K562 (cell line): ENCODE data around the gene SMIM35. TPM values are rescaled to one million over a fixed set of nuclear protein-coding genes. Genes with fewer than 3 reads are reported as not detected.

Source experiments
- ATAC-seq: fragments of 200-7000 bp; cut with Tn5 transposase; 3 replicates; pipeline ENCODE4 v1.9.1; 2020; ENCODE audit warnings: moderate library complexity
- BruUV-seq: library from RNA; stranded (reverse); fragments of 400-500 nt; replicated peaks from 2 replicates; lab custom pipeline; 2021; lab: Mats Ljungman, UMichigan
- CTCF ChIA-PET: fragments of 300-600 bp; formaldehyde crosslinking; extraction: SDS; loops from one replicate; lab custom pipeline; 2021; ENCODE audit warnings: low intra/inter-chr PET ratio; lab: Yijun Ruan, JAX
- POLR2A ChIA-PET: fragments of 300-600, 350-650 bp; sonication (Branson Sonifier 250); formaldehyde crosslinking; extraction: SDS; loops from one replicate; lab custom pipeline; 2021; ENCODE audit warnings: antibody characterized with exemption, inconsistent platforms; lab: Yijun Ruan, JAX
- DNase-seq, 4 experiments: peaks; one replicate each; pipeline versions ENCODE4 v3.0.0 to v3.0.0-alpha.2; 2011 to 2018; ENCODE audit warnings: low spot score in 3 of 4, mixed read lengths in 3 of 4; ENCODE audit errors: extremely low read depth in 1 of 4
- FAIRE-seq: peaks from 2 replicates; lab custom pipeline; 2011; peaks lifted over from hg19 to GRCh38; lab: Jason Lieb, UNC
- H2AFZ ChIP-seq: 2 replicates; pipeline ENCODE4 v1.6.0; 2011; ENCODE audit warnings: low read depth, low read length, control low read depth, inconsistent platforms
- H3K27ac ChIP-seq: fragments of 200-600 bp; 3 replicates; pipeline ENCODE4 v1.8.0; 2011; ENCODE audit warnings: low read depth, mild to moderate bottlenecking, control low read depth, inconsistent platforms, low read length, moderate library complexity, mixed read lengths; ENCODE audit errors: extremely low read depth
- H3K27me3 ChIP-seq, 2 experiments: fragments of 300-600 bp in 1 of 2; 2 replicates in 1 of 2; 3 replicates in 1 of 2; pipeline versions ENCODE4 v1.6.0 to v1.8.0; 2011; ENCODE audit warnings: inconsistent platforms in 2 of 2, low read length in 2 of 2, mild to moderate bottlenecking in 1 of 2, mixed read lengths in 1 of 2, moderate library complexity in 1 of 2; ENCODE audit not compliant: control insufficient read depth in 2 of 2, insufficient read depth in 2 of 2
- H3K36me3 ChIP-seq: fragments of 300-600 bp; 3 replicates; pipeline ENCODE4 v1.8.0; 2011; ENCODE audit warnings: mild to moderate bottlenecking, low read length, inconsistent platforms; ENCODE audit not compliant: control insufficient read depth, insufficient read depth
- H3K4me1 ChIP-seq, 2 experiments: fragments of 200-600 bp in 1 of 2; replicated peaks in 1 of 2; 2 replicates in 1 of 2; 3 replicates in 1 of 2; pipeline versions ENCODE4 v1.5.1 to v1.8.0; 2011; ENCODE audit warnings: inconsistent platforms in 2 of 2, low read length in 2 of 2, mild to moderate bottlenecking in 1 of 2, mixed read lengths in 1 of 2, moderate library complexity in 1 of 2; ENCODE audit not compliant: control insufficient read depth in 2 of 2, insufficient read depth in 2 of 2
- H3K4me2 ChIP-seq: 2 replicates; pipeline ENCODE4 v1.6.1; 2011; ENCODE audit warnings: low read length, control low read depth, inconsistent platforms, mixed read lengths; ENCODE audit not compliant: insufficient read depth
- H3K4me3 ChIP-seq: fragments of 200-600 bp; sonication (generic), shearing (Covaris generic); 2 replicates; pipeline ENCODE4 v1.5.1; 2016; ENCODE audit warnings: control low read depth, inconsistent platforms
- H3K79me2 ChIP-seq: fragments of 200-600 bp; 3 replicates; pipeline ENCODE4 v1.8.0; 2011; ENCODE audit warnings: low read length, inconsistent platforms; ENCODE audit not compliant: control insufficient read depth, insufficient read depth
- H3K9ac ChIP-seq, 2 experiments: 2 replicates each; pipeline versions ENCODE4 v1.6.0 to v1.6.1; 2011; ENCODE audit warnings: low read depth in 2 of 2, low read length in 2 of 2, control low read depth in 1 of 2, inconsistent platforms in 1 of 2, mild to moderate bottlenecking in 1 of 2, mixed read lengths in 1 of 2; ENCODE audit not compliant: insufficient read depth in 1 of 2
- H3K9me1 ChIP-seq: one replicate; pipeline ENCODE4 v1.6.0; 2011; ENCODE audit warnings: inconsistent platforms, mild to moderate bottlenecking, low read length, moderate library complexity; ENCODE audit not compliant: control insufficient read depth, insufficient read depth
- H3K9me3 ChIP-seq: replicated peaks from 2 replicates; pipeline ENCODE4 v1.5.1; 2011; ENCODE audit warnings: low read depth, low read length, inconsistent platforms; ENCODE audit not compliant: control insufficient read depth, insufficient read depth
- H4K20me1 ChIP-seq: replicated peaks from 2 replicates; pipeline ENCODE4 v1.6.1; 2011; ENCODE audit warnings: low read length, inconsistent platforms, mixed read lengths; ENCODE audit not compliant: control insufficient read depth, insufficient read depth
- IFI16 ChIP-seq: fragments of 250-450 bp; sonication (Bioruptor Pico); IDR thresholded peaks from 2 replicates; pipeline ENCODE4 v2.1.2; 2022; ENCODE audit warnings: mild to moderate bottlenecking, inconsistent platforms
- PHF8 ChIP-seq: fragments of 200-600 bp; sonication (generic); IDR thresholded peaks from 2 replicates; pipeline ENCODE4 v1.6.1; 2012; ENCODE audit warnings: mixed run types, mild to moderate bottlenecking, inconsistent platforms, low read length, moderate library complexity, borderline replicate concordance
- ZBED1 ChIP-seq: IDR thresholded peaks from 2 replicates; pipeline ENCODE4 v1.6.1; 2014
- ZBTB17 ChIP-seq: fragments of 450-650 bp; formaldehyde crosslinking; IDR thresholded peaks from 2 replicates; pipeline ENCODE4 v1.4.0; 2020; ENCODE audit warnings: mild to moderate bottlenecking
- ZNF311 ChIP-seq: fragments of 250-450 bp; sonication (Bioruptor Pico); IDR thresholded peaks from 2 replicates; pipeline ENCODE4 v1.4.0; 2020; ENCODE audit warnings: mild to moderate bottlenecking, moderate library complexity
- WGBS: fragments of 100-300 bp; shearing (Covaris generic); methylation state at CpG from one replicate; pipeline ENCODE4 v1.1.6; 2016; ENCODE audit warnings: low coverage, mixed read lengths; ENCODE audit not compliant: insufficient coverage; ENCODE audit errors: missing lambda C conversion rate; 5-methylcytosine and 5-hydroxymethylcytosine counted together
- in situ Hi-C: fragments of 300-500 bp; cut with MboI; formaldehyde crosslinking; loops from 4 replicates; pipeline ENCODE4 v1.15.0; 2018; ENCODE audit warnings: inconsistent platforms, mixed read lengths
- intact Hi-C: fragments of 100-400 bp; cut with micrococcal nuclease; formaldehyde crosslinking; loops from 2 replicates; pipeline ENCODE4 v1.14.2; 2022
- polyA plus RNA-seq, 8 experiments: library from polyadenylated mRNA; depleted of rRNA in 4 of 8; stranded (reverse) in 5 of 8; unstranded in 3 of 8; fragments of >200 nt; fragmentation: Nextera tagmentation in 2 of 8; fragmentation: Illumina TruSeq in 1 of 8; extraction: Ambion mirVana in 2 of 8; extraction: Trizol in 1 of 8; gene quantifications; 2 replicates each; pipeline versions ENCODE4 v1.2.1 to v1.2.3, GENCODE V29; 2011 to 2014; ENCODE audit warnings: inconsistent platforms in 1 of 8, missing spikeins in 1 of 8
- total RNA-seq, 7 experiments: library from RNA; depleted of rRNA in 6 of 7; stranded (reverse); fragments of >200 nt in 6 of 7; fragmentation: Illumina TruSeq in 2 of 7; extraction: Trizol in 2 of 7; gene quantifications; 2 replicates each; pipeline versions ENCODE4 v1.2.1 to v1.2.3, GENCODE V29; 2011 to 2021; ENCODE audit warnings: low replicate concordance in 1 of 7
- TF ChIP-seq, protein P1 (sequence below): fragments of 450-650 bp; IDR thresholded peaks from 2 replicates; pipeline ENCODE4 v1.6.1; 2016; ENCODE audit warnings: missing biosample characterization, missing genetic modification characterization
- TF ChIP-seq, protein P2 (sequence below): IDR thresholded peaks from 2 replicates; pipeline ENCODE4 v1.6.1; 2016; ENCODE audit warnings: missing genetic modification characterization, missing compliant biosample characterization

SMIM35 gene
- total and polyA plus RNA-seq, 9 of the 15 experiments (the other 6 are each of a cell fraction or from before 2014, with no cell fraction given): 0.03 TPM; not detected in 7

DNA sequence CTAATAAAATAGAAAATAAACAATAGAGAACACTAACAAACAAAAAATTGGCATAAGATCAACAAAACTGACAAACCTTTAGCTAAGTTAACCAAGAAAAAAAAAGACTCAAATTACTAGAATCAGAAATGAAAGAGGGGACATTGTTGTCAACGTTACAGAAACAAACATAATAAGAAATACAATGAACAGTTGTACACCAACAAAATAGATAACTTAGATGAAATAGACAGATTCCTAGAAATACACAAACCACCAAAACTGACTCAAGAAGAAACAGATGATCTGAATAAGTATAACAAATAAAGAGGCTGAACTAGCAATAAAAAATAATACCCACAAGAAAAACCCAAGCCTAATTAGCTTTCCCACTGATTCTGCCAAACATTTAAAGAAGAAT is 44.6 kb downstream of the SMIM35 start:
- no TSS peak for BruUV-seq
- Histone ChIP-seq H3K27me3 (no peaks in the 10 kb centered on the region), H3K79me2 (no peaks in the 10 kb centered on the region), H3K9ac (no peak overlapping the region), H3K9me3 (no peaks in the 10 kb centered on the region), H3K27ac (no peak overlapping the region), H3K36me3 (no peaks in the 10 kb centered on the region), H4K20me1 (no peaks in the 10 kb centered on the region), H3K4me1 (peaks cover 0 to 9% of the 10 kb centered on the region in 2 experiments; a peak in 2 of 5 replicates), H3K4me2 (no peak overlapping the region), H3K9me1 (no peaks in the 10 kb centered on the region), H3K4me3 (no peak overlapping the region), H2AFZ (no peak overlapping the region)
- TF ChIP-seq, protein P1, sequence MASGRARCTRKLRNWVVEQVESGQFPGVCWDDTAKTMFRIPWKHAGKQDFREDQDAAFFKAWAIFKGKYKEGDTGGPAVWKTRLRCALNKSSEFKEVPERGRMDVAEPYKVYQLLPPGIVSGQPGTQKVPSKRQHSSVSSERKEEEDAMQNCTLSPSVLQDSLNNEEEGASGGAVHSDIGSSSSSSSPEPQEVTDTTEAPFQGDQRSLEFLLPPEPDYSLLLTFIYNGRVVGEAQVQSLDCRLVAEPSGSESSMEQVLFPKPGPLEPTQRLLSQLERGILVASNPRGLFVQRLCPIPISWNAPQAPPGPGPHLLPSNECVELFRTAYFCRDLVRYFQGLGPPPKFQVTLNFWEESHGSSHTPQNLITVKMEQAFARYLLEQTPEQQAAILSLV (tag): no peak
- TF ChIP-seq, protein P2, sequence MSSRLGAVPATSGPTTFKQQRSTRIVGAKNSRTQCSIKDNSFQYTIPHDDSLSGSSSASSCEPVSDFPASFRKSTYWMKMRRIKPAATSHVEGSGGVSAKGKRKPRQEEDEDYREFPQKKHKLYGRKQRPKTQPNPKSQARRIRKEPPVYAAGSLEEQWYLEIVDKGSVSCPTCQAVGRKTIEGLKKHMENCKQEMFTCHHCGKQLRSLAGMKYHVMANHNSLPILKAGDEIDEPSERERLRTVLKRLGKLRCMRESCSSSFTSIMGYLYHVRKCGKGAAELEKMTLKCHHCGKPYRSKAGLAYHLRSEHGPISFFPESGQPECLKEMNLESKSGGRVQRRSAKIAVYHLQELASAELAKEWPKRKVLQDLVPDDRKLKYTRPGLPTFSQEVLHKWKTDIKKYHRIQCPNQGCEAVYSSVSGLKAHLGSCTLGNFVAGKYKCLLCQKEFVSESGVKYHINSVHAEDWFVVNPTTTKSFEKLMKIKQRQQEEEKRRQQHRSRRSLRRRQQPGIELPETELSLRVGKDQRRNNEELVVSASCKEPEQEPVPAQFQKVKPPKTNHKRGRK: 0 out of 2 replicates have a peak, but pooled peaks have one; percentile 49
- DNase-seq (no peak), ATAC-seq (no peak), FAIRE-seq (no peak)
- in situ Hi-C loops (no loop called here), intact Hi-C loops (no loop called here)
- ChIA-PET POLR2A (interaction anchor here (0.5 kb wide), 1 partner anchor 95 kb away, joined by 3 read pairs; no protein-coding TSS in a partner anchor), CTCF (no interaction called here)
- 0% methylated on average over 1 of the region's 1 CpG for WGBS

DNA sequence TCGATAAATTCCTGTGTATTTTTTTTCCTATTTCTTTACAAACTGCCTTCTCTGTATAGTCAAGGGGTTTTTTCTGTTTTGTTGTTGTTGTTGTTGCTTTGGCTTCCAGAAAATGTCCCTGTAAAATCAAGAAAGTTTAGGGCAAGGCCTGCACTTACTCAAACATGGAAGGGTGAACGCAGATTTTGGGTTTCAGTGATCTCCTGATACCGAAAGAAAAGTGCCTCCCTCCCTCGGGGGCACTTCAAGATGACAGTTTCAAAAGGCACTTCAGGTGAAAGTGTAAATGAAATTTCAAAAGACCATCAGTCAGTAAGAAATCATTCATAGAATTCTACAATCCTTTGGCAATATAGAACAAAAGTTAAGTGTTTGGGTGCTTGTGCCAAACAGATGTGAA is 53.3 kb downstream of the SMIM35 start:
- Histone ChIP-seq H3K79me2 (no peaks in the 10 kb centered on the region), H3K4me3 (no peak overlapping the region), H2AFZ (no peak overlapping the region), H3K9ac (no peak overlapping the region), H3K9me3 (no peaks in the 10 kb centered on the region), H3K4me1 (peaks cover 0 to 3% of the 10 kb centered on the region in 2 experiments; a peak in 1 of 5 replicates), H3K9me1 (no peaks in the 10 kb centered on the region), H3K36me3 (no peaks in the 10 kb centered on the region), H4K20me1 (no peaks in the 10 kb centered on the region), H3K27ac (no peak overlapping the region), H3K4me2 (no peak overlapping the region), H3K27me3 (no peaks in the 10 kb centered on the region)
- WGBS: 41% methylated on average over 4 of the region's 4 CpGs
- no peak for TF ChIP-seq ZNF311 (CRISPR knock-in tag)
- TF ChIP-seq ZBTB17 (CRISPR knock-in tag): no peak
- TF ChIP-seq IFI16 (CRISPR knock-in tag): no peak
- no peak for TF ChIP-seq PHF8
- no peak for TF ChIP-seq ZBED1
- no peak for DNase-seq
- no TSS peak for BruUV-seq
- ChIA-PET CTCF (no interaction called here), POLR2A (no interaction called here)
- in situ Hi-C loops (no loop called here), intact Hi-C loops (no loop called here)
- ATAC-seq: no peak
- no peak for FAIRE-seq
